Measurements from ENCODE around the gene MAP2K2.

MAP2K2 gene

GRCh38 chr19:4067396-4068046 is 56.4 kb downstream of the MAP2K2 start:
- no peak for DNase-seq (ENCODE audit: low read depth)
- peak overlapping the region; percentile 34 for H3K4me3 ChIP-seq (ENCODE audit: control insufficient read depth, low read depth, low read length)
- TF ChIP-seq CTCF (conservative IDR thresholded peaks at IDR 0.05; ENCODE audit: control insufficient read depth, insufficient read depth, low read depth, low read length) = no peak

GRCh38 chr19:4066682-4067395 is 57.1 kb downstream of the MAP2K2 start, which contains the start of gene ZBTB7A:
Gene ZBTB7A (minus strand): TSS chr19:4066899. CDS start chr19:4055232, 11,667 bp downstream.
- DNase-seq (ENCODE audit: low read depth) = peak; percentile 66
- H3K4me3 ChIP-seq (ENCODE audit: control insufficient read depth, low read depth, low read length) = peak within 1 kb of the TSS; percentile 68
- no peak for TF ChIP-seq CTCF (conservative IDR thresholded peaks at IDR 0.05; ENCODE audit: control insufficient read depth, insufficient read depth, low read depth, low read length)

GRCh38 chr19:4066176-4066606 is 57.7 kb downstream of the MAP2K2 start:
- H3K4me3 ChIP-seq (ENCODE audit: control insufficient read depth, low read depth, low read length) = peak overlapping the region; percentile 68
- DNase-seq (ENCODE audit: low read depth) = no peak
- TF ChIP-seq CTCF (conservative IDR thresholded peaks at IDR 0.05; ENCODE audit: control insufficient read depth, insufficient read depth, low read depth, low read length) = no peak

- TF ChIP-seq CTCF (conservative IDR thresholded peaks at IDR 0.05; ENCODE audit: control insufficient read depth, insufficient read depth, low read depth, low read length) = no peak
- DNase-seq (ENCODE audit: low read depth) = peak; percentile 96
- H3K4me3 ChIP-seq (ENCODE audit: control insufficient read depth, low read depth, low read length) = peak overlapping the region; percentile 68
Observed at GRCh38 chr19:4065430-4066175, 58.3 kb downstream of the MAP2K2 start.

GRCh38 chr19:4064496-4065260 is 59.2 kb downstream of the MAP2K2 start:
- peak; percentile 41 for DNase-seq (ENCODE audit: low read depth)

More at GRCh38 chr19:4064496-4065260, 59.2 kb downstream of the MAP2K2 start:
- no peak for TF ChIP-seq CTCF (conservative IDR thresholded peaks at IDR 0.05; ENCODE audit: control insufficient read depth, insufficient read depth, low read depth, low read length)
- peak overlapping the region; percentile 73 for H3K4me3 ChIP-seq (ENCODE audit: control insufficient read depth, low read depth, low read length)

Data from fibroblast of mammary gland (primary cell).